ENCODE data around the gene PLEKHA5. TPM values are rescaled to one million over a fixed set of nuclear protein-coding genes. Genes with fewer than 3 reads are reported as not detected.

Gene PLEKHA5
- total RNA-seq, 6 experiments from 2014 or later, result 15.7 to 22.6 (median 18.6) TPM

- no peak for DNase-seq
- Mint-ChIP-seq H3K27ac (no peak overlapping the region), H3K36me3 (ENCODE audit: low read depth) (peaks cover 29% of the 10 kb centered on the region; the same call in 1 of the 2 replicates), H3K27me3 (ENCODE audit: insufficient read depth) (no peaks in the 10 kb centered on the region; the same call in 1 of the 2 replicates), H3K4me1 (ENCODE audit: low read depth) (no peaks in the 10 kb centered on the region), H3K9me3 (no peaks in the 10 kb centered on the region), H3K4me3 (no peak overlapping the region)
- no peak for TF ChIP-seq CTCF (IDR thresholded peaks at IDR 0.05)
These were observed 246.4 kb downstream of the PLEKHA5 start for GRCh38 chr12:19375888-19376287.

- no peak for TF ChIP-seq CTCF (IDR thresholded peaks at IDR 0.05)
- Mint-ChIP-seq H3K27ac (no peak overlapping the region), H3K27me3 (ENCODE audit: insufficient read depth) (no peaks in the 10 kb centered on the region; the same call in 1 of the 2 replicates), H3K4me1 (ENCODE audit: low read depth) (peaks cover 5% of the 10 kb centered on the region), H3K4me3 (no peak overlapping the region), H3K36me3 (ENCODE audit: low read depth) (peaks cover 21% of the 10 kb centered on the region; the same call in 1 of the 2 replicates), H3K9me3 (no peaks in the 10 kb centered on the region)
- DNase-seq, result no peak
These were observed 247.2 kb downstream of the PLEKHA5 start for GRCh38 chr12:19376691-19377090.

GRCh38 chr12:19382111-19382526 lies 252.6 kb downstream of the PLEKHA5 start:
- peak overlapping the region; percentile 73 for H3K27ac Mint-ChIP-seq
- H3K27me3 Mint-ChIP-seq (ENCODE audit: insufficient read depth), result no peaks in the 10 kb centered on the region
- H3K36me3 Mint-ChIP-seq (ENCODE audit: low read depth), result peaks cover 4% of the 10 kb centered on the region; the same call in 1 of the 2 replicates
- DNase-seq, result peak; percentile 60
- TF ChIP-seq CTCF (IDR thresholded peaks at IDR 0.05), result no peak
- no peak overlapping the region for H3K4me3 Mint-ChIP-seq
- peaks cover 13% of the 10 kb centered on the region for H3K4me1 Mint-ChIP-seq (ENCODE audit: low read depth)
- H3K9me3 Mint-ChIP-seq, result no peaks in the 10 kb centered on the region

- no peak for TF ChIP-seq CTCF (IDR thresholded peaks at IDR 0.05)
- no peak for DNase-seq
- Mint-ChIP-seq H3K9me3 (no peaks in the 10 kb centered on the region), H3K27ac (peak overlapping the region; percentile 73), H3K27me3 (ENCODE audit: insufficient read depth) (no peaks in the 10 kb centered on the region), H3K4me1 (ENCODE audit: low read depth) (peaks cover 13% of the 10 kb centered on the region), H3K36me3 (ENCODE audit: low read depth) (peaks cover 4% of the 10 kb centered on the region; the same call in 1 of the 2 replicates), H3K4me3 (no peak overlapping the region)
These were observed 253.0 kb downstream of the PLEKHA5 start for GRCh38 chr12:19382563-19382962.

GRCh38 chr12:19387161-19387560 lies 257.6 kb downstream of the PLEKHA5 start:
- peaks cover 20% of the 10 kb centered on the region for H3K4me1 Mint-ChIP-seq (ENCODE audit: low read depth)
- H3K27ac Mint-ChIP-seq, result no peak overlapping the region
- DNase-seq, result no peak
- H3K36me3 Mint-ChIP-seq (ENCODE audit: low read depth), result no peaks in the 10 kb centered on the region
- no peaks in the 10 kb centered on the region; the same call in 1 of the 2 replicates for H3K27me3 Mint-ChIP-seq (ENCODE audit: insufficient read depth)
- no peak overlapping the region for H3K4me3 Mint-ChIP-seq
- no peak for TF ChIP-seq CTCF (IDR thresholded peaks at IDR 0.05)
- no peaks in the 10 kb centered on the region for H3K9me3 Mint-ChIP-seq

Data from HFFc6 (cell line).